Type B pancreatic cell (in vitro differentiated cells): Measurements from ENCODE around the gene TDRD10. TPM values are rescaled to one million over a fixed set of nuclear protein-coding genes. Genes with fewer than 3 reads are reported as not detected.

Experiments
- DNase-seq: peaks from one replicate; pipeline ENCODE4 v3.0.0; 2021; ENCODE audit warnings: mixed read lengths; ENCODE audit not compliant: unreplicated experiment; ENCODE audit errors: extremely low spot score
- H3K27ac Mint-ChIP-seq: 2 replicates; pipeline ENCODE4 v1.8.0; 2021; ENCODE audit warnings: mild to moderate bottlenecking, mixed read lengths
- H3K27me3 Mint-ChIP-seq: 2 replicates; pipeline ENCODE4 v1.8.0; 2021; ENCODE audit warnings: mixed read lengths
- H3K36me3 Mint-ChIP-seq: 2 replicates; pipeline ENCODE4 v1.8.0; 2021; ENCODE audit warnings: mixed read lengths
- H3K4me1 Mint-ChIP-seq: one replicate; pipeline ENCODE4 v1.8.0; 2021; ENCODE audit warnings: mixed read lengths; ENCODE audit not compliant: unreplicated experiment
- H3K4me3 Mint-ChIP-seq: 2 replicates; pipeline ENCODE4 v1.8.0; 2021; ENCODE audit warnings: mild to moderate bottlenecking, mixed read lengths
- H3K9me3 Mint-ChIP-seq: 2 replicates; pipeline ENCODE4 v1.8.0; 2021; ENCODE audit warnings: mixed read lengths
- total RNA-seq: library from RNA; stranded (reverse); gene quantifications from 2 replicates; pipeline ENCODE4 v1.2.1, GENCODE V29; 2021; ENCODE audit warnings: low replicate concordance
- TF ChIP-seq, protein P1 (sequence below): fragments of 200-600 bp; sonication (generic); conservative IDR thresholded peaks from 2 replicates; pipeline ENCODE4 v1.5.0; 2021; ENCODE audit warnings: antibody characterized with exemption, mild to moderate bottlenecking

Gene TDRD10
- total RNA-seq, 1 donor from 2014 or later, result not detected

DNA sequence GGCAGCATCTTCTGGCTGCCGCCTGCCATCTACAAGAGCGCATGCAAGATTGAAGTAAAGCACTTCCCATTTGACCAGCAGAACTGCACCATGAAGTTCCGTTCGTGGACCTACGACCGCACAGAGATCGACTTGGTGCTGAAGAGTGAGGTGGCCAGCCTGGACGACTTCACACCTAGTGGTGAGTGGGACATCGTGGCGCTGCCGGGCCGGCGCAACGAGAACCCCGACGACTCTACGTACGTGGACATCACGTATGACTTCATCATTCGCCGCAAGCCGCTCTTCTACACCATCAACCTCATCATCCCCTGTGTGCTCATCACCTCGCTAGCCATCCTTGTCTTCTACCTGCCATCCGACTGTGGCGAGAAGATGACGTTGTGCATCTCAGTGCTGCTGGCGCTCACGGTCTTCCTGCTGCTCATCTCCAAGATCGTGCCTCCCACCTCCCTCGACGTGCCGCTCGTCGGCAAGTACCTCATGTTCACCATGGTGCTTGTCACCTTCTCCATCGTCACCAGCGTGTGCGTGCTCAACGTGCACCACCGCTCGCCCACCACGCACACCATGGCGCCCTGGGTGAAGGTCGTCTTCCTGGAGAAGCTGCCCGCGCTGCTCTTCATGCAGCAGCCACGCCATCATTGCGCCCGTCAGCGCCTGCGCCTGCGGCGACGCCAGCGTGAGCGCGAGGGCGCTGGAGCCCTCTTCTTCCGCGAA is 69.4 kb downstream of the TDRD10 start:
- no peaks in the 10 kb centered on the region for H3K36me3 Mint-ChIP-seq
- H3K9me3 Mint-ChIP-seq, result no peaks in the 10 kb centered on the region
- H3K27ac Mint-ChIP-seq, result no peak overlapping the region
- TF ChIP-seq, protein P1, sequence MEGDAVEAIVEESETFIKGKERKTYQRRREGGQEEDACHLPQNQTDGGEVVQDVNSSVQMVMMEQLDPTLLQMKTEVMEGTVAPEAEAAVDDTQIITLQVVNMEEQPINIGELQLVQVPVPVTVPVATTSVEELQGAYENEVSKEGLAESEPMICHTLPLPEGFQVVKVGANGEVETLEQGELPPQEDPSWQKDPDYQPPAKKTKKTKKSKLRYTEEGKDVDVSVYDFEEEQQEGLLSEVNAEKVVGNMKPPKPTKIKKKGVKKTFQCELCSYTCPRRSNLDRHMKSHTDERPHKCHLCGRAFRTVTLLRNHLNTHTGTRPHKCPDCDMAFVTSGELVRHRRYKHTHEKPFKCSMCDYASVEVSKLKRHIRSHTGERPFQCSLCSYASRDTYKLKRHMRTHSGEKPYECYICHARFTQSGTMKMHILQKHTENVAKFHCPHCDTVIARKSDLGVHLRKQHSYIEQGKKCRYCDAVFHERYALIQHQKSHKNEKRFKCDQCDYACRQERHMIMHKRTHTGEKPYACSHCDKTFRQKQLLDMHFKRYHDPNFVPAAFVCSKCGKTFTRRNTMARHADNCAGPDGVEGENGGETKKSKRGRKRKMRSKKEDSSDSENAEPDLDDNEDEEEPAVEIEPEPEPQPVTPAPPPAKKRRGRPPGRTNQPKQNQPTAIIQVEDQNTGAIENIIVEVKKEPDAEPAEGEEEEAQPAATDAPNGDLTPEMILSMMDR, result no peak
- no peak for DNase-seq
- peaks cover 24% of the 10 kb centered on the region for H3K4me1 Mint-ChIP-seq
- H3K4me3 Mint-ChIP-seq, result no peak overlapping the region
- peaks cover 42% of the 10 kb centered on the region for H3K27me3 Mint-ChIP-seq

DNA sequence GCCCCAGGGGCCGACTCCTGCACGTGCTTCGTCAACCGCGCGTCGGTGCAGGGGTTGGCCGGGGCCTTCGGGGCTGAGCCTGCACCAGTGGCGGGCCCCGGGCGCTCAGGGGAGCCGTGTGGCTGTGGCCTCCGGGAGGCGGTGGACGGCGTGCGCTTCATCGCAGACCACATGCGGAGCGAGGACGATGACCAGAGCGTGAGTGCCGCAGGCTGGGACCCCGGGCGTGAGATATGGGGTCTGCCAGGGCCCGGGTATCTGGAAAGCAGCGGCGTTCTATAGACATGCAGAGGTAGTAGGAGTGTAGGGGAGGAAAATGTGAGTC is 69.9 kb downstream of the TDRD10 start:
- no peak overlapping the region for H3K27ac Mint-ChIP-seq
- TF ChIP-seq, protein P1, result no peak
- no peaks in the 10 kb centered on the region for H3K36me3 Mint-ChIP-seq

DNA sequence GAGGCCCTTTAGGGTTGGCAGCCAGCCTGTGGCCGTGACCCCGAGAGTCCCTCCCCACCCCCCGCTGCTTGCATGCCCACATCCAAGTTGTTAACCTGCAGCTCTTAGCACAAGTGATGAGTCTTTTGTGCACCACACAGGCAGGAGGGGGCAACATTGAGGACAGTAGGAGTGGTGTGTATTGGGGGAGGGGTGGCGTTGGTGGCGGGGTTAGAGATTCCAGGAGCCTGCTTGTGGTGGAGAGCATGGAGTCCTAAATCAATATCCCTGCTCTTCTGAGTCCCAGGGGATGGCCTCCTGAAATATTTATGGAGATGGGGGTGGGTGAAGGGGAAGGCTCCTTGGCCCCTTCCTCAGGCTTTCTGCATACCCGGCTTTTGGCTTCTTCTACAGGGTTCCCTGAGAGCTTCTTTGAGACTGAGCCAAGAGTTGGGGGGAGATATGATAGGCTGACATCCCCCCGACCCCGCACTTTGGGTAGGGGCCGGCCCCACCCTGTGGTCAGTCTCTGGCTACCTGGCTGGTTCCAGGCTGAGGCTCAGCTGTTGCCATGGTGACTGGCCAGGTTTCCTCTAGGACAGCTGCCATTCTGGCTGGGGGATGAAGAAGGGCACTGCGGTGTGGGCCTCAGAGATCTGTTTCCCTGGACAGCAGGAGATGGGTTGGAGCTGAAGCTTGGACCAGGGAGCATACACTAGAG is 70.6 kb downstream of the TDRD10 start:
- Mint-ChIP-seq H3K4me1 (peaks cover 20% of the 10 kb centered on the region), H3K36me3 (no peaks in the 10 kb centered on the region), H3K27me3 (peaks cover 31% of the 10 kb centered on the region), H3K4me3 (no peak overlapping the region), H3K27ac (no peak overlapping the region), H3K9me3 (no peaks in the 10 kb centered on the region)
- DNase-seq, result no peak
- TF ChIP-seq, protein P1, result no peak

More for the DNA sequence above, 69.9 kb downstream of the TDRD10 start:
- peaks cover 37% of the 10 kb centered on the region for H3K27me3 Mint-ChIP-seq
- no peaks in the 10 kb centered on the region for H3K9me3 Mint-ChIP-seq
- peaks cover 24% of the 10 kb centered on the region for H3K4me1 Mint-ChIP-seq
- DNase-seq, result no peak
- H3K4me3 Mint-ChIP-seq, result no peak overlapping the region

DNA sequence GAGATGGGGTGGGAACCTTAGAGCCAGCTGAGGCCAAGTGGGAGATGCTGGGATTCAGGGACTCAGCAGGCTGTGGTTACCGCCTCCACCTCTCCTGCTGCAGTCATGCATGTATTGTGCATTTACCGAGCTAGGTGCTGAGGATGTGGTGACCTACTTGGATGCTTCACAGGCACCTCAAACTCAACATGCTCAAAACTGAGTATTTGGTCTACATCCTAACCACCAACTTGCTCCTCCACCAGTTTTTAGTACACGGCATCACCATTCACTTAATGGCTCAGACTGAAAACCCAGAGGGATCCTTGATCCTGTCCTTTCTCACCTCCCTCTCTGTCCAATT is 71.1 kb downstream of the TDRD10 start:
- Mint-ChIP-seq H3K4me1 (peaks cover 19% of the 10 kb centered on the region), H3K9me3 (no peaks in the 10 kb centered on the region), H3K36me3 (no peaks in the 10 kb centered on the region), H3K27ac (no peak overlapping the region), H3K27me3 (peaks cover 27% of the 10 kb centered on the region), H3K4me3 (no peak overlapping the region)
- DNase-seq, result no peak
- TF ChIP-seq, protein P1, result no peak

DNA sequence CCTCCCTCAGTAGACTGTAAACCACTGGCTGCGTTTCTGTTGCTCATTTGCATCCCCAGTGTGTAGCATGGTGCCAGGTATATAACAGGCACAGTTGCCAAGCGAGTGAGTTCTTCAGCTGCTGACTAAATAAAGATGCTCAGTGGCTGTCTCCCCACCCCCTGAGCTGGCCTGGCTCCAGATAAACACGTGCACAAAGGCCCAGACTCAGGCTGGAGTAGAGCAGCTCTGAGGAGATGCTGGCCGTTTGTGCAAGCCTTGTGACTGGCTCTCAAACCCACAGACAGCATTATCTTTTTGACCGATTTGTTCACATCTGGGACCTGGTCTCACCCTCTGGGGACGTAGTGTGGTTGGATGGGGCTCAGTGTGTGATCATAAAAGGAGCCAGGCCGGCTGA is 72.7 kb downstream of the TDRD10 start:
- Mint-ChIP-seq H3K27ac (no peak overlapping the region), H3K9me3 (no peaks in the 10 kb centered on the region), H3K36me3 (no peaks in the 10 kb centered on the region), H3K4me1 (peaks cover 19% of the 10 kb centered on the region), H3K4me3 (no peak overlapping the region), H3K27me3 (peaks cover 14% of the 10 kb centered on the region)
- DNase-seq, result no peak
- TF ChIP-seq, protein P1, result no peak
